ENCODE data around the gene GALC. TPM values are rescaled to one million over a fixed set of nuclear protein-coding genes. Genes with fewer than 3 reads are reported as not detected.

The GALC gene
- total RNA-seq, 1 donor from 2014 or later = 21.2 TPM

DNA sequence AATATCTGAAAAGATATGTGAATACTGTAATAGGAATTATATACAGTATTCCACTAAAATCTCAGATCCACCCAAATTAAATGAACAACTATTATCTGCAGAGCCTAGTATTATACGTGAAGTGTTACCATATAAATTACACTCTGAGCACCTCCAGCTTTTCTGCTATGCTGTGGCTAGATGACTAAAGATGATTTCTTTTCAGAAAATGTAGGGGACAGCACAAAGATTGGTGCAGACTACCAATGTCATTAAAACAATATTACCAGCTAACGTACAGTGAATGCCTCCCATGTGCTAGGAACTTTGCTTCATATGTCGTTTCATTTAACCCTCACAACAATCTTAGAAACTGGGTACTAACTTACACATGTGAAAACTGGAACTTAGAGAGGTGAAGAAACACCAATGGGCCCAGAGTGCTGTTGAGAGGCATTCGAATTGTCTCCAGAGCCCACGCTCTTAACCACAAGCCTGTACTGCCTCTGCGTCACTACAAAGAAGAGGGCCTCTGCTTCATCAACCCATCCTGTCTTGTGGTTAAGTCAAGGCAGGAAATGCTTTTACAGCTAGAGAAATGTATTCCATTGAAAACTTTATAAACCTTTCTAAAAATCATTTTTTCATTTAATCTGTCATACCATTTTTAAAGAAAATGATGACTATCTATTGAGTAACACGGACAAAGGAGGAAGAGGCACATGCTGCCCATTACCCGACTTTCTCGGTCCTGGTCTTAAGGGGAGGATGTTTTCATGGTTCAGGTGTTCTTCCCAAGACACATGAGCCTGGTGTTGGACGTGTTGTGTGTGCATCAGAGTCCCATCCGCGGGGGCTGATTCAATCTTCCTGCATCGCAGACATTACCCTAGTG, 13.2 kb upstream of the GALC start:
- Mint-ChIP-seq H3K27me3 (ENCODE audit: low read depth) (no peaks in the 10 kb centered on the region), H3K4me3 (no peak overlapping the region), H3K27ac (ENCODE audit: unreplicated experiment) (no peak overlapping the region), H3K4me1 (no peaks in the 10 kb centered on the region), H3K9me3 (no peaks in the 10 kb centered on the region), H3K36me3 (ENCODE audit: low read depth) (no peaks in the 10 kb centered on the region)
- no peak for TF ChIP-seq CTCF (conservative IDR thresholded peaks at IDR 0.05)
- DNase-seq (ENCODE audit: low read depth, low spot score) = no peak

GRCh38 chr14:88005050-88005481, 12.1 kb upstream of the GALC start, which contains the start of gene GPR65:
Gene GPR65 (plus strand): TSS chr14:88005135. CDS start chr14:88010848, 5,713 bp downstream.
- H3K27me3 Mint-ChIP-seq (ENCODE audit: low read depth) = no peaks in the 10 kb centered on the region
- no peaks in the 10 kb centered on the region for H3K4me1 Mint-ChIP-seq
- no peak for TF ChIP-seq CTCF (conservative IDR thresholded peaks at IDR 0.05)
- no peak for DNase-seq (ENCODE audit: low read depth, low spot score)
- H3K4me3 Mint-ChIP-seq = no peak within 1 kb of the TSS
- H3K36me3 Mint-ChIP-seq (ENCODE audit: low read depth) = no peaks in the 10 kb centered on the region
- no peak within 1 kb of the TSS for H3K27ac Mint-ChIP-seq (ENCODE audit: unreplicated experiment)
- no peaks in the 10 kb centered on the region for H3K9me3 Mint-ChIP-seq

DNA sequence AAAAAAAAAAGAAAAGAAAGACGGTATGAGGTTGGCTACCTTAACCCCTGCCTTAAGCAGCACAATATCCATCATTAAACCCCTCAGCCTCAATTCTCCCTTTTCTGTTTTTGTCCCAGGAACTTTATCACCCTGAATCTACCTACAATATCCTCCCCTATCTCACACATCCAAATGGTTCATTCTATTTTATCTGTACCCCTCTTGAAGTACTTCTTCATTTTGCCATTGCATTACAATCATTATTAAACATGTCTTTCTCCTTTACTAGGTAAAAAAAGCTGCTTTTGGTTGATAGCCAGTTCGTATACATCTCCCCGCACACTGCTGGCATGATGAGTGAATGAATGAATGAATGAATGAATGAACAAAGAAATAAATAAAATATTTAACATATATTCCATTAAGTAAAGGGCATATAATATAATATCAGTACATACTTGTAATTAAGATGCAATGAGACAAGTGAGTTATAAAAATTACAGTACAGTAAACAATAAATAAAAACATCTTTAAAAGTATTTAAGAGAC, 11.6 kb upstream of the GALC start:
- no peaks in the 10 kb centered on the region for H3K9me3 Mint-ChIP-seq
- no peaks in the 10 kb centered on the region for H3K36me3 Mint-ChIP-seq (ENCODE audit: low read depth)
- TF ChIP-seq CTCF (conservative IDR thresholded peaks at IDR 0.05) = no peak
- H3K4me3 Mint-ChIP-seq = no peak overlapping the region
- no peak overlapping the region for H3K27ac Mint-ChIP-seq (ENCODE audit: unreplicated experiment)
- DNase-seq (ENCODE audit: low read depth, low spot score) = no peak
- H3K27me3 Mint-ChIP-seq (ENCODE audit: low read depth) = no peaks in the 10 kb centered on the region
- H3K4me1 Mint-ChIP-seq = no peaks in the 10 kb centered on the region

DNA sequence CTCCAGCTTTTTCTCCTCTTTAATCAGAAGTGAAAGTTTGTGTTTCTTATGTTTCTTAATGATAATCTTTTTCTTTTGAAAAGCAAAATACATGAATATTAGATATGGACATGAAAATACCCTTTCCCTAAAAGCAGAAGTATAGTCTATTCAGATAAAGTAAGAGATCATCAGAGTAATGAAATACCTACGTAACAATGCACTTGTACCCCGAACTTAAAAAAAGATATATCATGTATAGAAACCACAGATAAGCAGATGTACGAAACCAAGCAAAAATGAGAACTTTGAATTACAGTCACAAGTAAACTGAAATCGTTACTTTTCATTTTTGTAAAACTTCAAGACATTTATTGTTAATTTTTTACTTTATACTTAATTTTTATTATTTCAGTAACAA, 10.4 kb upstream of the GALC start:
- Mint-ChIP-seq H3K4me3 (no peak overlapping the region), H3K27ac (ENCODE audit: unreplicated experiment) (no peak overlapping the region), H3K4me1 (no peaks in the 10 kb centered on the region), H3K36me3 (ENCODE audit: low read depth) (no peaks in the 10 kb centered on the region), H3K9me3 (no peaks in the 10 kb centered on the region), H3K27me3 (ENCODE audit: low read depth) (no peaks in the 10 kb centered on the region)
- TF ChIP-seq CTCF (conservative IDR thresholded peaks at IDR 0.05) = no peak
- no peak for DNase-seq (ENCODE audit: low read depth, low spot score)

- H3K4me3 Mint-ChIP-seq = no peak overlapping the region
- no peak overlapping the region for H3K27ac Mint-ChIP-seq (ENCODE audit: unreplicated experiment)
- H3K9me3 Mint-ChIP-seq = no peaks in the 10 kb centered on the region
Observed at GRCh38 chr14:88002421-88003075, 9.6 kb upstream of the GALC start.

More at GRCh38 chr14:88002421-88003075, 9.6 kb upstream of the GALC start:
- no peaks in the 10 kb centered on the region for H3K36me3 Mint-ChIP-seq (ENCODE audit: low read depth)
- H3K27me3 Mint-ChIP-seq (ENCODE audit: low read depth) = no peaks in the 10 kb centered on the region
- DNase-seq (ENCODE audit: low read depth, low spot score) = no peak
- no peak for TF ChIP-seq CTCF (conservative IDR thresholded peaks at IDR 0.05)
- no peaks in the 10 kb centered on the region for H3K4me1 Mint-ChIP-seq
